Left forelimb (tissue), 1 donor: ENCODE results near the gene SMARCD3.

Source experiments
- DNase-seq: peaks from one replicate; pipeline ENCODE4 v3.0.0-alpha.2; 2018; ENCODE audit warnings: low spot score

Gene SMARCD3

DNA sequence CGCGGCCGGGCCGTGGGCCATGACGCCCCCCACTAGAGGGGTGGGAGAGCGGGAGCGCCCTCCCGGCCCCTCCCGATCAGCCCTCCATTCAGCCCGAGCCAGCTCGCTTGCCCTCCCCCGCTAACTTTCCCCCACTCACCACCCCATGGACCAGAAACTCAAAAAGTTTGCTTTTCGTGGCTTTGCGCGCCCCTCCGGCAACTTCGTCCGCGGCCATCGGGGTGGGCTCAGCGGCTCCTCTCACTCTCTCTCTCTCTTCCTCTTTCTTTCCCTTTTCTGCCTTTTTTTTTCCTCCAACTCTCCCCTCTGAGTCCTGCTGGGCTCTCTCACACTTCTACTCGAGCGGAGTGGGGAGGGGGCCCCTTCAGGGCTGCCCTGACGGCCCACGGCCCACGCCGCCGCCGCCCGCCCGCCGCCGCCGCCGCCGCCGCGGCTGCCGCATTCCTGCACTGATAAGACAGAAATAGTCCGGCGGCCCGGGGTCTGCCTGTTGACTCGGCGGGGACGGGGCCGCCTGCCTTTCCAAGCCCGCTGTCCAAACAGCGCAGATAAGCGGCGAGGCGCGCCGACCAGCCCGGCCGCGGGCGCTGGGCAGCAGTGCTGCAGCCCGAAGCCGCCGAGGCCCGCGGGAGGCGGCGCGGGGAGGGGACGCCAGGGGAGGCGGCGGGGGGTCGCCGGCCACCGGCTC, at the start of gene SMARCD3:
TSS of gene SMARCD3 (minus strand) at position 349 of the 688 bp plus-strand sequence. CDS start at position 217, 132 bp downstream.
- DNase-seq: peak; percentile 86

DNA sequence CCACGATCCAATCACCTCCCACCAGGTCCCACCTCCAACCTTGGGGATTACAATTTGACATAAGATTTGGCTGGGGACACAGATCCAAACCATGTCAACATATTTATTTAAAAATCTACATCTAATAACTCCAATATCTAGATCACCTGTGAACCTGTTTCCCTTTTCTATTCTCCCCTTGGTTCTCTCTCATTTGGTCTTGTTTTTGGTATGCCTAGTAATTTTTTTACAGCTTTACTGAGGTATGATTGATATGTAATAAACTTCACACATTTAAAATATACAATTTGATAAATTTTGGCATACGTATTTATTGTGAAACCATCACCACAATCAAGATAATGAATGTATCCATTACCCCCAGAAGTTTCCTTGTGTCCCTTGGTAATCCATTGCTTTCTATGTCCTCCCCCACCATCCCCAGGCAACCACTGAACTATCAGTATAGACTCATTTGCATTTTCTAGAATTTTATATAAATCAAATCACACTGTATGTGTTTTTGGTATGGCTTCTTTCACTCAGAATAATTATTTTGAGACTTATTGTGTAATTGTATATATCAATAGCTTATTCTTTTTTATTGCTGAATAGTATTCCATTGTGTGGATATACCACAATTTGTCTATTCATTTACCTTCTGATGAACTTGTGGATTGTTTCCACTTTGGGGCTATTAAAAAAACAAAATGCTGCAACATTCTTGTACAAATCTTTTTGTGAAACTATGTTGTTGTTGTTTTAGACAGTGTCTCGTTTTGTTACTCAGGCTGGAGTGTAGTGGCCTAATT, 47.9 kb upstream of the SMARCD3 start:
- no peak for DNase-seq

DNA sequence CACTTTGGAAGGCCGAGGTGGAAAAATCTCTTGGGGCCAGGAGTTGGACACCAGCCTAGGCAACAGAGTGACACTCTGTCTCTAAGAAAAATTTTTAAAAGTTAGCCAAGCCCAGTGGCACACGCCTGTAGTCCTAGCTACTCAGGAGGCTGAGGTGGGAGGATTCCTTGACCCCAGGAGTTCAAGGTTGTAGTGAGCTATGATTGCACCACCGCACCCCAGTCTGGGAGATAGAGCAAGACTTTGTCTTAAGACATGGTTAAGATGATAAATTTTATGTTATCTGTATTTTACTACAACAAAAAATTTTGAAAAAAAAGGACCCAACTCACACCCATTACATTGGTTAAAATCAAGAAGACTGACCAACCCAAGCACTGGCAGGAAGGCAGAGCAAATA, 44.4 kb upstream of the SMARCD3 start:
- DNase-seq: no peak

- DNase-seq: no peak
Measured at GRCh38 chr7:151291206-151291605, 42.7 kb upstream of the SMARCD3 start.

- no peak for DNase-seq
Measured at GRCh38 chr7:151290355-151290760, 41.9 kb upstream of the SMARCD3 start.

- no peak for DNase-seq
Measured at GRCh38 chr7:151289891-151290290, 41.4 kb upstream of the SMARCD3 start.

- no peak for DNase-seq
Measured at GRCh38 chr7:151286148-151286547, 37.7 kb upstream of the SMARCD3 start.

GRCh38 chr7:151283302-151283701, 34.8 kb upstream of the SMARCD3 start:
- no peak for DNase-seq

- DNase-seq: no peak
Measured at GRCh38 chr7:151282111-151282510, 33.6 kb upstream of the SMARCD3 start.

DNA sequence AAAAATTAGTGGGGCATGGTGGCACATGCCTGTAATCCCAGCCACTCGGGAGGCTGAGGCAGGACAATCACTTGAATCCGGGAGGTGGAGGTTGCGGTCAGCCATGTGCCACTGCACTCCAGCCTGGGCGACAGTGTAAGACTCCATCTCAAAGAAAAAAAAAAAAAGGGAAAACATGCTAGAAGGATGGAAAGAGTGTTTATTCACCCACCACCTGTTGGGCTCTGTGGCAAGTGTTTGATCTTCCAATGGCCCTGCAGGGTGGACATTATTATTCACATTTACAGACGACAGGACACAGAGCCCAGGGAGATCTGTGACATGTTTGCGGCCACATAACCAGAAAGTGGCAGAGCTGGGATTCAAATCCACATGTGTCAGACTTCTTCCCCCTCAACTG, 33.2 kb upstream of the SMARCD3 start:
- DNase-seq: no peak

DNA sequence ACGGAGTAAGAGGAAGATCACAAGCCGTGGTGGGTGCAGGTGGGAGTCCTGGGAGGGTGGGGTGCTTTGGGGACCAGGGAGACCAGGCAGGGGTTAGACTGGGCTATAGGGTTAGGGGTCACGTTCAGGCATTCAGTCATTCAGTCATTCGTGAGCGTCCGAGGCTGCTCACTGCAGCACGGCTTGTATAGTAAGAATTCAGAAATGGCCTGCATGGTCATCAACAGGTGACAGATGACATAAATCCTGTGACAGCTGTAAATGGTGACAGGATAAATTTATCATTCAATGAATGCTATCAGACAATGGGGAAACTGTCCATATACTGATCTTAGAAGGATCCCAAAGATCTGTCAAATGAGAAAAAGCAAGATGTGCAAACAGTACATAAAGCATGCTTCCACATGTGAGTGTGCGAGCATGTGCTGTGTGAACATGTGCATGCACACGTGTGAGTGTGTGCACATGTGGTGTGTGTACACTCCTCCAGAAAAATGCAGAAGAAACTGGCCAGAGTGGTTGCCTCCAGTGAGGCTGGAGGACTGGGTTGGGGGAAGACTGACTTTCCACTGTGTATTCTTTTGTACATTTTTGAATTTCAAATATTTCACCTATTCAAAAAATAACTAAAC, 32.0 kb upstream of the SMARCD3 start:
- DNase-seq: no peak

GRCh38 chr7:151279868-151280267, 31.4 kb upstream of the SMARCD3 start:
- no peak for DNase-seq

DNA sequence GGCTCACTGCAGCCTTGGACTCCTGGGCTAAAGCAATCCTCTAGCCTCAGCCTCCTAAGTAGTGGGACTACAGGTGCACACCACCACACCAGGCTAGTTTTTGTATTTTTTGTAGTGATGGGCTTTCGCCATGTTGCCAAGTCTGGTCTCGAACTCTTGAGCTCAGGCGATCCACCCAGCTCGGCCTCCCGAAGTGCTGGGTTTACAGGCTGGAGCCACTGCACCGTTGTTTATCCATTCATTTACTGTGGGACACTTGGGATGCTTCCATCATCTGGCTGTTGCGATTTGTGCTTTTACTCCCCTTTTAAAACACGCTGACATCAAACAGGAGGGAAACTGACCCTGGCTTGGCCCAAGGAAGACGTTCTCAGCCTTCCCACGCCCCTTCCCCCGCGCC, 30.5 kb upstream of the SMARCD3 start:
- DNase-seq: no peak

DNA sequence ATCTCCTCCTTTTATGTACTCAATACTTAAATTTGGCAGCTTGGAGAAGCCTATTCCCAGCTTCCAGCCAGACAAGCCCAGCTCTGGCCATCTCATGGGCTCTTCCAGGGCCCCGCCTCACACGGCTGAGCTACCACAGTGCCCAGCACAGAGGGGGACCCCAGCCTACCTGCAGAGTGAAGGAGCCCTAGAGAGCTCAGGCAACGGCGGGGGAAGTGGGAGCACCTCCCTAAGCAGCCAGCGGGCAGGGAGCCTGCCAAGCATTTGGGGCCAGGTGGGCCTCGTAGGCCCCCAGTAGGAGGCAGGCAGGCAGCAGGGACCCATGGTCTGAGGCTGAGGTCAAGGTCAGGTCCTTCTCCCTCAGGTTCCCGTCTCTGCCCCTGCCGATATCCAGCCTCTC, 29.1 kb upstream of the SMARCD3 start:
- no peak for DNase-seq

GRCh38 chr7:151276666-151277590, 28.4 kb upstream of the SMARCD3 start:
- DNase-seq: no peak

DNA sequence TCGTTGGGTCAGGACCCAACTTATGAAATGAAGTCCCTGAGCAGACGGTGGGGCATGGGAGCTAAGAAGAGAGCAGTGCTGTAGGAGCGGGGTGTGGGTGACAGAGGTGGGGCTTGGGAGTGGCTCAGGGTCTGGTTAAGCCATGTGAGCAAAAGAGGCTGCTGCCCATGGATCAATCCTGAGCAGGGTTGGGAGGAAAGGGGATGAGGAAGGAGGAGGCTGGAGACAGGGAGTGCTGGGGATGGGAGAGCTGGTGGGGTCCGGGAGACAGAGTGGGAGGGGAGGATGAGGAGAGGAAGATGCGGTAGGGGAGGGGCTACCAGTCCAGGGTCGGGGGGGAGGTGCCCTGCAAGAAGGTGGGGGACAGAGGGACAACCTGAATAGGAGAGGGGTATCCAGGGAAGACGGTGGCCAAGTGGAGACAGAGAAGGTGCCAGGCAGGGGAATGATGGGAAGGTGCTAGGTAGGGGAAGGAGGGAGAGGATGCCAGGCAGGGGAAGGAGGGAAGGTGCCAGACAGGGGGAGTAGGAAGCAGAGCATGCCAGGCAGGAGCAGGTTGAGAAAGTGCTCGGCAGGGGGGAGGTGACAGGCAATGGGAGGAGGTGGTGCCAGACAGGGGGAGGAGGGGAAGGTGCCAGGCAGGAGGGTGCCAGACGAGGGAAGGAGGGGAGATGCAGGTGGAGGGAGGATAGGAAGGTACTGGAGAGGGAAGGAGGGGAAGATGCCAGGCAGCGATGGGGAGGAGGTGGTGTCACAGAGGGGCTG, 27.5 kb upstream of the SMARCD3 start:
- no peak for DNase-seq

GRCh38 chr7:151274936-151275812, 26.7 kb upstream of the SMARCD3 start:
- DNase-seq: no peak

DNA sequence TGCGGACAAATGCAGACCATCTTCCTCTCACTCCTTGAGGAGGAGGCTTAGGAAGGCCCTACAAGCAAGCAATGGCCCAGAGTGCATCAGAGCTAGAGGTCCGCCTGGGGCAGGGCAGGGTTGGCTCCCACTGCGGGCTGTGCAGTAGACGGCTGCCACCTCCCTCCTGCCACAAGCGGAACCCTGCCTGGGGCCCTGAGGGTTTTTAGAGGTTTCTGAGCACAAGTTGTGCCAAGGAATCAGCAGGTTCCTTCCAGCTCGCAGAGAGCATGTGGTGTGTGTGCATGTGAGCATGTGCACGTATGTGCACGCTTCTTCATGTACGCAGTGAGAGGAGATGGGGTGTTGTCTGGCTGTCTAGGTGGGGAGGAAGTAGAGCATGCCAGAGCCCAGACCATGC, 25.9 kb upstream of the SMARCD3 start:
- DNase-seq: no peak

- DNase-seq: no peak
Measured at GRCh38 chr7:151273651-151274390, 25.3 kb upstream of the SMARCD3 start.
